GM12892 (cell line): ENCODE results near the gene CLRN2.

Experiments used
- POLR2A ChIP-seq: IDR thresholded peaks from 2 replicates; pipeline ENCODE4 v1.6.1; 2011; ENCODE audit warnings: low read depth, low read length, control low read depth
- POLR2AphosphoS5 ChIP-seq: IDR thresholded peaks from 2 replicates; pipeline ENCODE4 v1.6.1; 2011; ENCODE audit warnings: low read depth, low read length, control low read depth
- TAF1 ChIP-seq: IDR thresholded peaks from 2 replicates; pipeline ENCODE4 v1.6.1; 2011; ENCODE audit warnings: low read depth, mild to moderate bottlenecking, control low read depth, low read length, borderline replicate concordance

- TF ChIP-seq POLR2A (no peak), POLR2AphosphoS5 (no peak), TAF1 (no peak)
These were observed 2.7 kb downstream of the CLRN2 start for GRCh38 chr4:17517664-17518063.
